Astrocyte of the cerebellum (primary cell): ENCODE measurements around the gene NDUFA11.

Source experiments
- DNase-seq: peaks from one replicate; pipeline ENCODE4 v3.0.0-alpha.2; 2011; ENCODE audit warnings: low read depth
- H3K4me3 ChIP-seq: 2 replicates; pipeline ENCODE4 v1.5.1; 2011; ENCODE audit warnings: mild to moderate bottlenecking, low read depth, low read length, moderate library complexity
- in situ Hi-C: cut with HindIII; loops from 2 replicates; pipeline ENCODE4 v1.10.0; 2017; ENCODE audit warnings: low sequenced_read_pairs
- TF ChIP-seq, protein P1 (sequence below): IDR thresholded peaks from 2 replicates; pipeline ENCODE4 v1.5.1; 2012; ENCODE audit warnings: low read length, low read depth, moderate library complexity, mild to moderate bottlenecking; ENCODE audit errors: missing control alignments

Gene NDUFA11

GRCh38 chr19:5903056-5903623, 450 bp downstream of the NDUFA11 start:
- in situ Hi-C loops, result no loop called here
- TF ChIP-seq, protein P1, sequence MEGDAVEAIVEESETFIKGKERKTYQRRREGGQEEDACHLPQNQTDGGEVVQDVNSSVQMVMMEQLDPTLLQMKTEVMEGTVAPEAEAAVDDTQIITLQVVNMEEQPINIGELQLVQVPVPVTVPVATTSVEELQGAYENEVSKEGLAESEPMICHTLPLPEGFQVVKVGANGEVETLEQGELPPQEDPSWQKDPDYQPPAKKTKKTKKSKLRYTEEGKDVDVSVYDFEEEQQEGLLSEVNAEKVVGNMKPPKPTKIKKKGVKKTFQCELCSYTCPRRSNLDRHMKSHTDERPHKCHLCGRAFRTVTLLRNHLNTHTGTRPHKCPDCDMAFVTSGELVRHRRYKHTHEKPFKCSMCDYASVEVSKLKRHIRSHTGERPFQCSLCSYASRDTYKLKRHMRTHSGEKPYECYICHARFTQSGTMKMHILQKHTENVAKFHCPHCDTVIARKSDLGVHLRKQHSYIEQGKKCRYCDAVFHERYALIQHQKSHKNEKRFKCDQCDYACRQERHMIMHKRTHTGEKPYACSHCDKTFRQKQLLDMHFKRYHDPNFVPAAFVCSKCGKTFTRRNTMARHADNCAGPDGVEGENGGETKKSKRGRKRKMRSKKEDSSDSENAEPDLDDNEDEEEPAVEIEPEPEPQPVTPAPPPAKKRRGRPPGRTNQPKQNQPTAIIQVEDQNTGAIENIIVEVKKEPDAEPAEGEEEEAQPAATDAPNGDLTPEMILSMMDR, result no peak
- H3K4me3 ChIP-seq, result peak overlapping the region; percentile 100
- peak; percentile 22 for DNase-seq

GRCh38 chr19:5900976-5901375, 2.6 kb downstream of the NDUFA11 start:
- H3K4me3 ChIP-seq, result no peak overlapping the region
- DNase-seq, result no peak
- in situ Hi-C loops, result no loop called here
- TF ChIP-seq, protein P1, result no peak

DNA sequence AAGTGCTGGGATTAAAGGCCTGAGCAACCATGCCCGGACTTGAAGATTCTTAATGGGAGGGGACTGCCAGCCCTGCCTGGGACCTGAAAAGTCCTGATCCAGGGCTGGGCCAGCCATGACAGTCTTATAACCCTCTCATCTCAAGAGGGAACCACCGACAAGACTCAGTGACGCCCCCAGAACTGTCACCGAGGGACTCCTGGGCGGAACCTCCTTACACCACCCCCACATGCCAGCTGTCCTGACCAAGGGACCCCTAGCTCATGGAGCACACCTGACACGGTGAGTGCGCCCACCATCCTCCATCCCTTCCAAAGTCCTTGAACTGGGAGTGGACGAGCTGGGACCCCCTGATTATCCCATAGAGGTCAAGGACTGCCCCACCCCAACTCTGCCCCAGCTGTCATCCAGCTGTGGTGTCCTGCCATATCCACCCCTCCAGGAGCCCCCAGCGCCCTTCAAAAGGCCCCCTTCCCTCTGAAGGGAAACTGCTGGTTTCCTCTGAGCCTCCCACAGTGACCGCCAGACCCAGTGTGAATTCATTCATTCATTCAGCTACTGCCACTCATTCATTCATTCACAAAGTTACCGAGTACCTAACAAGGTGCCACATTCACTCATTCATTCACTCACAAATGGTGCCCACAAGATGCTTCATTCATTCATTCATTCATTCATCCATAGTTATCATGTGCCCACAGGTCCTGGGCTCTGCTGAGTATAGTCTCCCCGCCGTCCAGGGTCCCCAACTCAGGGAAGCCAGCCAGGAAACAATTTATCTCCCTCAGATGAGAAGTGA, 3.7 kb downstream of the NDUFA11 start:
- TF ChIP-seq, protein P1, result no peak
- no peak for DNase-seq
- in situ Hi-C loops, result no loop called here
- no peak overlapping the region for H3K4me3 ChIP-seq

- in situ Hi-C loops, result no loop called here
- no peak for DNase-seq
- TF ChIP-seq, protein P1, result no peak
- no peak overlapping the region for H3K4me3 ChIP-seq
Measured at GRCh38 chr19:5897189-5897969, 6.2 kb downstream of the NDUFA11 start.

- in situ Hi-C loops, result no loop called here
- TF ChIP-seq, protein P1, result no peak
- DNase-seq, result no peak
- H3K4me3 ChIP-seq, result no peak overlapping the region
Measured at GRCh38 chr19:5896365-5897076, 7.1 kb downstream of the NDUFA11 start.

DNA sequence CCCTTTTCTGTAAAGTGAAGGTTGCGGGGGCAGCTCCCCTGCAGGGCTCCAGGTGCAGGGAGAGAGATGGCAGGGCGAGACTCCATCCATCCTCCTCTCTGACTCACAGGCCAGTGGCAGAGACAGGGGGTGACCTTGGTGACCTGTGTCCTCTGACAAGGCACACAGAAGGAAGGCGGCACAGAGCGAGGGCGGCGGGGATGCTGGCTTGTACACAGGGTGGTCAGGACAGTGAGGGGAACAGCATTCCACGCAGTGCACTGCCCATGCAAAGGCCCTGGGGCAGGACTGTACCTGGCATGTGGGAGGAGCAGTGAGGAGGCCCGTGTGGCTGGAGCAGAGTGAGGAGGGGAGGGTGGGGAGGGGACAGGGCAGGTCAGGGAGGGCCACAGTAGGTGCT, 7.7 kb downstream of the NDUFA11 start:
- TF ChIP-seq, protein P1, result no peak
- in situ Hi-C loops, result no loop called here
- no peak for DNase-seq
- no peak overlapping the region for H3K4me3 ChIP-seq
